HEK293 (cell line): ENCODE data around the gene CD300LF.
A peak's percentile ranks its signal among the peaks of the same experiment; 100 is the strongest.

Source experiments
- BCL11A ChIP-seq: fragments of 450-650 bp; formaldehyde crosslinking; IDR thresholded peaks from 2 replicates; pipeline ENCODE4 v1.5.1; 2016; ENCODE audit warnings: low read depth, missing biosample characterization, missing genetic modification characterization
- KLF7 ChIP-seq: fragments of 450-650 bp; formaldehyde crosslinking; IDR thresholded peaks from 2 replicates; pipeline ENCODE4 v1.5.1; 2016; ENCODE audit warnings: missing biosample characterization, missing genetic modification characterization, borderline replicate concordance
- KLF8 ChIP-seq: fragments of 450-650 bp; formaldehyde crosslinking; IDR thresholded peaks from 2 replicates; pipeline ENCODE4 v1.5.1; 2016; ENCODE audit warnings: missing biosample characterization, missing genetic modification characterization
- OSR2 ChIP-seq: fragments of 450-650 bp; formaldehyde crosslinking; IDR thresholded peaks from 2 replicates; pipeline ENCODE4 v1.5.1; 2016; ENCODE audit warnings: missing biosample characterization, missing genetic modification characterization
- PRDM1 ChIP-seq: fragments of 450-650 bp; formaldehyde crosslinking; IDR thresholded peaks from 2 replicates; pipeline ENCODE4; 2016; ENCODE audit warnings: missing biosample characterization, missing genetic modification characterization
- YY2 ChIP-seq: fragments of 450-650 bp; formaldehyde crosslinking; IDR thresholded peaks from 2 replicates; pipeline ENCODE4 v1.5.1; 2016; ENCODE audit warnings: missing biosample characterization, missing genetic modification characterization
- ZNF10 ChIP-seq: fragments of 450-650 bp; formaldehyde crosslinking; IDR thresholded peaks from 2 replicates; pipeline ENCODE4 v1.5.1; 2017; ENCODE audit warnings: missing biosample characterization, missing genetic modification characterization
- ZNF114 ChIP-seq: fragments of 450-650 bp; formaldehyde crosslinking; IDR thresholded peaks from 2 replicates; pipeline ENCODE4 v1.5.0; 2017; ENCODE audit warnings: missing biosample characterization, missing genetic modification characterization
- ZNF146 ChIP-seq: fragments of 450-650 bp; formaldehyde crosslinking; IDR thresholded peaks from 2 replicates; pipeline ENCODE4 v1.5.1; 2016; ENCODE audit warnings: missing biosample characterization, missing genetic modification characterization
- ZNF16 ChIP-seq: fragments of 450-650 bp; formaldehyde crosslinking; IDR thresholded peaks from 2 replicates; pipeline ENCODE4 v1.5.1; 2016; ENCODE audit warnings: low read depth, missing biosample characterization, missing genetic modification characterization
- ZNF221 ChIP-seq: fragments of 450-650 bp; formaldehyde crosslinking; IDR thresholded peaks from 2 replicates; pipeline ENCODE4 v1.5.1; 2017; ENCODE audit warnings: missing biosample characterization, missing genetic modification characterization, borderline replicate concordance
- ZNF223 ChIP-seq: fragments of 450-650 bp; formaldehyde crosslinking; IDR thresholded peaks from 2 replicates; pipeline ENCODE4 v1.5.1; 2016; ENCODE audit warnings: missing biosample characterization, missing genetic modification characterization
- ZNF335 ChIP-seq: fragments of 450-650 bp; formaldehyde crosslinking; conservative IDR thresholded peaks from 2 replicates; pipeline ENCODE4 v1.5.1; 2016; ENCODE audit warnings: missing biosample characterization, missing genetic modification characterization
- ZNF354C ChIP-seq: fragments of 450-650 bp; formaldehyde crosslinking; IDR thresholded peaks from 2 replicates; pipeline ENCODE4 v1.5.1; 2016; ENCODE audit warnings: missing biosample characterization, missing genetic modification characterization, low read depth, borderline replicate concordance
- ZNF37A ChIP-seq: fragments of 450-650 bp; IDR thresholded peaks from 2 replicates; pipeline ENCODE4 v1.5.1; 2018; ENCODE audit warnings: missing biosample characterization, missing genetic modification characterization
- ZNF514 ChIP-seq: fragments of 450-650 bp; formaldehyde crosslinking; IDR thresholded peaks from 2 replicates; pipeline ENCODE4 v1.5.1; 2016; ENCODE audit warnings: missing biosample characterization, missing genetic modification characterization
- ZNF560 ChIP-seq: fragments of 450-650 bp; formaldehyde crosslinking; IDR thresholded peaks from 2 replicates; pipeline ENCODE4 v1.5.1; 2017; ENCODE audit warnings: missing biosample characterization, missing genetic modification characterization, borderline replicate concordance
- ZNF768 ChIP-seq: fragments of 450-650 bp; formaldehyde crosslinking; IDR thresholded peaks from 2 replicates; pipeline ENCODE4 v1.5.1; 2018; ENCODE audit warnings: missing biosample characterization, mild to moderate bottlenecking, missing genetic modification characterization
- ZNF776 ChIP-seq: fragments of 450-650 bp; formaldehyde crosslinking; IDR thresholded peaks from 2 replicates; pipeline ENCODE4 v1.5.0; 2017; ENCODE audit warnings: missing biosample characterization, missing genetic modification characterization, borderline replicate concordance
- ZNF785 ChIP-seq: fragments of 450-650 bp; formaldehyde crosslinking; IDR thresholded peaks from 2 replicates; pipeline ENCODE4 v1.5.1; 2016; ENCODE audit warnings: missing biosample characterization, missing genetic modification characterization
- ZNF830 ChIP-seq: fragments of 450-650 bp; IDR thresholded peaks from 2 replicates; pipeline ENCODE4 v1.5.0; 2018; ENCODE audit warnings: missing biosample characterization, missing genetic modification characterization, low read depth, mild to moderate bottlenecking, moderate library complexity
- TF ChIP-seq, protein P1 (sequence below): fragments of 450-650 bp; formaldehyde crosslinking; conservative IDR thresholded peaks from 2 replicates; pipeline ENCODE4 v1.5.1; 2016; ENCODE audit warnings: low read depth, missing biosample characterization, missing genetic modification characterization
- TF ChIP-seq, protein P2 (sequence below): IDR thresholded peaks from 2 replicates; pipeline ENCODE4 v1.6.1; 2011; ENCODE audit warnings: mild to moderate bottlenecking, low read depth, low read length, borderline replicate concordance
- TF ChIP-seq, protein P3 (sequence below): sonication (generic); formaldehyde crosslinking; IDR thresholded peaks from 2 replicates; pipeline ENCODE4 v1.8.1; 2022; ENCODE audit warnings: mild to moderate bottlenecking, moderate library complexity, missing genetic modification reagents
- TF ChIP-seq, protein P4 (sequence below): fragments of 450-650 bp; formaldehyde crosslinking; IDR thresholded peaks from 2 replicates; pipeline ENCODE4 v1.5.1; 2016; ENCODE audit warnings: missing biosample characterization, missing genetic modification characterization
- TF ChIP-seq, protein P5 (sequence below): fragments of 450-650 bp; formaldehyde crosslinking; IDR thresholded peaks from 2 replicates; pipeline ENCODE4 v1.5.1; 2016; ENCODE audit warnings: missing biosample characterization, missing genetic modification characterization
- TF ChIP-seq, protein P6 (sequence below): fragments of 450-650 bp; formaldehyde crosslinking; IDR thresholded peaks from 2 replicates; pipeline ENCODE4 v1.5.1; 2016; ENCODE audit warnings: missing biosample characterization, missing genetic modification characterization
- TF ChIP-seq, protein P7 (sequence below): fragments of 450-650 bp; formaldehyde crosslinking; IDR thresholded peaks from 2 replicates; pipeline ENCODE4 v1.5.1; 2016; ENCODE audit warnings: missing biosample characterization, missing genetic modification characterization

The CD300LF gene

DNA sequence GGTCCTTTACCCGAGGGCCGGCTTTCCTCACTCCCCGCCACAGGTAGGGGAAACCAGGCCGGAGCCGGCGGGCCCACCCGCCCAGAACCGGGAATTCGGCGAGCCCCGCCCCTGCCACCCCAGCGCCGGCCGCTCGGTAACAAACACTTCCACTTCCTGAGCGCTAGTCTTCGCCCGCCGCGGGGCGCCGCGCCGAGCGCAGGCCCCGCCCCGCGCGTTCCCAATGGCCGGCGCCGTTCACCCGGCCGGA lies 35.5 kb upstream of the CD300LF start (continued):
- TF ChIP-seq, protein P1, sequence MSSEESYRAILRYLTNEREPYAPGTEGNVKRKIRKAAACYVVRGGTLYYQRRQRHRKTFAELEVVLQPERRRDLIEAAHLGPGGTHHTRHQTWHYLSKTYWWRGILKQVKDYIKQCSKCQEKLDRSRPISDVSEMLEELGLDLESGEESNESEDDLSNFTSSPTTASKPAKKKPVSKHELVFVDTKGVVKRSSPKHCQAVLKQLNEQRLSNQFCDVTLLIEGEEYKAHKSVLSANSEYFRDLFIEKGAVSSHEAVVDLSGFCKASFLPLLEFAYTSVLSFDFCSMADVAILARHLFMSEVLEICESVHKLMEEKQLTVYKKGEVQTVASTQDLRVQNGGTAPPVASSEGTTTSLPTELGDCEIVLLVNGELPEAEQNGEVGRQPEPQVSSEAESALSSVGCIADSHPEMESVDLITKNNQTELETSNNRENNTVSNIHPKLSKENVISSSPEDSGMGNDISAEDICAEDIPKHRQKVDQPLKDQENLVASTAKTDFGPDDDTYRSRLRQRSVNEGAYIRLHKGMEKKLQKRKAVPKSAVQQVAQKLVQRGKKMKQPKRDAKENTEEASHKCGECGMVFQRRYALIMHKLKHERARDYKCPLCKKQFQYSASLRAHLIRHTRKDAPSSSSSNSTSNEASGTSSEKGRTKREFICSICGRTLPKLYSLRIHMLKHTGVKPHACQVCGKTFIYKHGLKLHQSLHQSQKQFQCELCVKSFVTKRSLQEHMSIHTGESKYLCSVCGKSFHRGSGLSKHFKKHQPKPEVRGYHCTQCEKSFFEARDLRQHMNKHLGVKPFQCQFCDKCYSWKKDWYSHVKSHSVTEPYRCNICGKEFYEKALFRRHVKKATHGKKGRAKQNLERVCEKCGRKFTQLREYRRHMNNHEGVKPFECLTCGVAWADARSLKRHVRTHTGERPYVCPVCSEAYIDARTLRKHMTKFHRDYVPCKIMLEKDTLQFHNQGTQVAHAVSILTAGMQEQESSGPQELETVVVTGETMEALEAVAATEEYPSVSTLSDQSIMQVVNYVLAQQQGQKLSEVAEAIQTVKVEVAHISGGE: 0 out of 2 replicates have a peak, but pooled peaks have one; percentile 15
- TF ChIP-seq ZNF146 (tag by site-specific recombination) (no peak), ZNF768 (tag by site-specific recombination) (no peak), ZNF830 (no peak), ZNF335 (tag by site-specific recombination) (no peak), ZNF776 (tag by site-specific recombination) (no peak), ZNF785 (no peak), YY2 (no peak), ZNF354C (tag by site-specific recombination) (no peak), ZNF10 (no peak), ZNF514 (no peak), ZNF223 (tag by site-specific recombination) (no peak), PRDM1 (tag by site-specific recombination) (no peak), BCL11A (tag by site-specific recombination) (no peak), ZNF37A (no peak), KLF7 (no peak; the same call in none of the 2 replicates), ZNF114 (tag by site-specific recombination) (no peak), KLF8 (tag by site-specific recombination) (peak; percentile 10; the same call in 1 of the 2 replicates), ZNF221 (tag by site-specific recombination) (no peak), ZNF560 (no peak), OSR2 (tag by site-specific recombination) (no peak), ZNF16 (tag by site-specific recombination) (no peak)
- TF ChIP-seq, protein P2, sequence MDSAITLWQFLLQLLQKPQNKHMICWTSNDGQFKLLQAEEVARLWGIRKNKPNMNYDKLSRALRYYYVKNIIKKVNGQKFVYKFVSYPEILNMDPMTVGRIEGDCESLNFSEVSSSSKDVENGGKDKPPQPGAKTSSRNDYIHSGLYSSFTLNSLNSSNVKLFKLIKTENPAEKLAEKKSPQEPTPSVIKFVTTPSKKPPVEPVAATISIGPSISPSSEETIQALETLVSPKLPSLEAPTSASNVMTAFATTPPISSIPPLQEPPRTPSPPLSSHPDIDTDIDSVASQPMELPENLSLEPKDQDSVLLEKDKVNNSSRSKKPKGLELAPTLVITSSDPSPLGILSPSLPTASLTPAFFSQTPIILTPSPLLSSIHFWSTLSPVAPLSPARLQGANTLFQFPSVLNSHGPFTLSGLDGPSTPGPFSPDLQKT: no peak
- TF ChIP-seq, protein P3, sequence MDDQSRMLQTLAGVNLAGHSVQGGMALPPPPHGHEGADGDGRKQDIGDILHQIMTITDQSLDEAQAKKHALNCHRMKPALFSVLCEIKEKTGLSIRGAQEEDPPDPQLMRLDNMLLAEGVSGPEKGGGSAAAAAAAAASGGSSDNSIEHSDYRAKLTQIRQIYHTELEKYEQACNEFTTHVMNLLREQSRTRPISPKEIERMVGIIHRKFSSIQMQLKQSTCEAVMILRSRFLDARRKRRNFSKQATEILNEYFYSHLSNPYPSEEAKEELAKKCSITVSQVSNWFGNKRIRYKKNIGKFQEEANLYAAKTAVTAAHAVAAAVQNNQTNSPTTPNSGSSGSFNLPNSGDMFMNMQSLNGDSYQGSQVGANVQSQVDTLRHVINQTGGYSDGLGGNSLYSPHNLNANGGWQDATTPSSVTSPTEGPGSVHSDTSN (CRISPR knock-in tag): 0 out of 2 replicates have a peak, but pooled peaks have one; percentile 60
- TF ChIP-seq, protein P4, sequence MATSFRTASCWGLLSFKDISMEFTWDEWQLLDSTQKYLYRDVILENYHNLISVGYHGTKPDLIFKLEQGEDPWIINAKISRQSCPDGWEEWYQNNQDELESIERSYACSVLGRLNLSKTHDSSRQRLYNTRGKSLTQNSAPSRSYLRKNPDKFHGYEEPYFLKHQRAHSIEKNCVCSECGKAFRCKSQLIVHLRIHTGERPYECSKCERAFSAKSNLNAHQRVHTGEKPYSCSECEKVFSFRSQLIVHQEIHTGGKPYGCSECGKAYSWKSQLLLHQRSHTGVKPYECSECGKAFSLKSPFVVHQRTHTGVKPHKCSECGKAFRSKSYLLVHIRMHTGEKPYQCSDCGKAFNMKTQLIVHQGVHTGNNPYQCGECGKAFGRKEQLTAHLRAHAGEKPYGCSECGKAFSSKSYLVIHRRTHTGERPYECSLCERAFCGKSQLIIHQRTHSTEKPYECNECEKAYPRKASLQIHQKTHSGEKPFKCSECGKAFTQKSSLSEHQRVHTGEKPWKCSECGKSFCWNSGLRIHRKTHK (tag by site-specific recombination): no peak
- TF ChIP-seq, protein P5, sequence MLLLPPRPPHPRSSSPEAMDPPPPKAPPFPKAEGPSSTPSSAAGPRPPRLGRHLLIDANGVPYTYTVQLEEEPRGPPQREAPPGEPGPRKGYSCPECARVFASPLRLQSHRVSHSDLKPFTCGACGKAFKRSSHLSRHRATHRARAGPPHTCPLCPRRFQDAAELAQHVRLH (tag by site-specific recombination): no peak
- TF ChIP-seq, protein P6, sequence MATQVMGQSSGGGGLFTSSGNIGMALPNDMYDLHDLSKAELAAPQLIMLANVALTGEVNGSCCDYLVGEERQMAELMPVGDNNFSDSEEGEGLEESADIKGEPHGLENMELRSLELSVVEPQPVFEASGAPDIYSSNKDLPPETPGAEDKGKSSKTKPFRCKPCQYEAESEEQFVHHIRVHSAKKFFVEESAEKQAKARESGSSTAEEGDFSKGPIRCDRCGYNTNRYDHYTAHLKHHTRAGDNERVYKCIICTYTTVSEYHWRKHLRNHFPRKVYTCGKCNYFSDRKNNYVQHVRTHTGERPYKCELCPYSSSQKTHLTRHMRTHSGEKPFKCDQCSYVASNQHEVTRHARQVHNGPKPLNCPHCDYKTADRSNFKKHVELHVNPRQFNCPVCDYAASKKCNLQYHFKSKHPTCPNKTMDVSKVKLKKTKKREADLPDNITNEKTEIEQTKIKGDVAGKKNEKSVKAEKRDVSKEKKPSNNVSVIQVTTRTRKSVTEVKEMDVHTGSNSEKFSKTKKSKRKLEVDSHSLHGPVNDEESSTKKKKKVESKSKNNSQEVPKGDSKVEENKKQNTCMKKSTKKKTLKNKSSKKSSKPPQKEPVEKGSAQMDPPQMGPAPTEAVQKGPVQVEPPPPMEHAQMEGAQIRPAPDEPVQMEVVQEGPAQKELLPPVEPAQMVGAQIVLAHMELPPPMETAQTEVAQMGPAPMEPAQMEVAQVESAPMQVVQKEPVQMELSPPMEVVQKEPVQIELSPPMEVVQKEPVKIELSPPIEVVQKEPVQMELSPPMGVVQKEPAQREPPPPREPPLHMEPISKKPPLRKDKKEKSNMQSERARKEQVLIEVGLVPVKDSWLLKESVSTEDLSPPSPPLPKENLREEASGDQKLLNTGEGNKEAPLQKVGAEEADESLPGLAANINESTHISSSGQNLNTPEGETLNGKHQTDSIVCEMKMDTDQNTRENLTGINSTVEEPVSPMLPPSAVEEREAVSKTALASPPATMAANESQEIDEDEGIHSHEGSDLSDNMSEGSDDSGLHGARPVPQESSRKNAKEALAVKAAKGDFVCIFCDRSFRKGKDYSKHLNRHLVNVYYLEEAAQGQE (tag by site-specific recombination): no peak
- TF ChIP-seq, protein P7, sequence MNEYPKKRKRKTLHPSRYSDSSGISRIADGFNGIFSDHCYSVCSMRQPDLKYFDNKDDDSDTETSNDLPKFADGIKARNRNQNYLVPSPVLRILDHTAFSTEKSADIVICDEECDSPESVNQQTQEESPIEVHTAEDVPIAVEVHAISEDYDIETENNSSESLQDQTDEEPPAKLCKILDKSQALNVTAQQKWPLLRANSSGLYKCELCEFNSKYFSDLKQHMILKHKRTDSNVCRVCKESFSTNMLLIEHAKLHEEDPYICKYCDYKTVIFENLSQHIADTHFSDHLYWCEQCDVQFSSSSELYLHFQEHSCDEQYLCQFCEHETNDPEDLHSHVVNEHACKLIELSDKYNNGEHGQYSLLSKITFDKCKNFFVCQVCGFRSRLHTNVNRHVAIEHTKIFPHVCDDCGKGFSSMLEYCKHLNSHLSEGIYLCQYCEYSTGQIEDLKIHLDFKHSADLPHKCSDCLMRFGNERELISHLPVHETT (tag by site-specific recombination): no peak
